Endometrial microvascular endothelial cells (primary cell): ENCODE measurements around the gene CBX4. TPM values are rescaled to one million over a fixed set of nuclear protein-coding genes. Genes with fewer than 3 reads are reported as not detected.

Source experiments
- in situ Hi-C: cut with HindIII; loops from 2 replicates; pipeline ENCODE4 v1.10.0; 2017; ENCODE audit warnings: low sequenced_read_pairs, low pct_unique_long_range_greater_than_20kb; ENCODE audit errors: inconsistent ontology term
- total RNA-seq: library from RNA; depleted of rRNA; stranded (reverse); fragments of >200 nt; gene quantifications from one replicate; pipeline ENCODE4 v1.2.3, GENCODE V29; 2015; ENCODE audit errors: inconsistent ontology term

Gene CBX4
- total RNA-seq, 1 donor from 2014 or later: 5.6 TPM

GRCh38 chr17:79806863-79807720 is 32.1 kb downstream of the CBX4 start:
- in situ Hi-C loops: no loop called here

GRCh38 chr17:79806446-79806760 is 32.8 kb downstream of the CBX4 start:
- in situ Hi-C loops: no loop called here

GRCh38 chr17:79804856-79805696 is 34.2 kb downstream of the CBX4 start:
- in situ Hi-C loops: no loop called here

GRCh38 chr17:79803997-79804855 is 35.0 kb downstream of the CBX4 start:
- in situ Hi-C loops: no loop called here

GRCh38 chr17:79803421-79803996 is 35.7 kb downstream of the CBX4 start:
- in situ Hi-C loops: no loop called here

- in situ Hi-C loops: no loop called here
These were observed 36.4 kb downstream of the CBX4 start for GRCh38 chr17:79802736-79803420.

GRCh38 chr17:79802039-79802735 is 37.1 kb downstream of the CBX4 start:
- in situ Hi-C loops: no loop called here

GRCh38 chr17:79801156-79802038 is 37.8 kb downstream of the CBX4 start:
- in situ Hi-C loops: no loop called here

- in situ Hi-C loops: no loop called here
These were observed 38.7 kb downstream of the CBX4 start for GRCh38 chr17:79800325-79801155.

- in situ Hi-C loops: loop anchor here (25.0 kb wide), 1 partner anchor 188 kb away; no protein-coding TSS in a partner anchor
These were observed 39.5 kb downstream of the CBX4 start for GRCh38 chr17:79799538-79800324.

GRCh38 chr17:79799174-79799537 is 40.1 kb downstream of the CBX4 start:
- in situ Hi-C loops: loop anchor here (25.0 kb wide), 1 partner anchor 188 kb away; no protein-coding TSS in a partner anchor

GRCh38 chr17:79798299-79799173 is 40.7 kb downstream of the CBX4 start:
- in situ Hi-C loops: loop anchor here (25.0 kb wide), 1 partner anchor 189 kb away; no protein-coding TSS in a partner anchor

- in situ Hi-C loops: loop anchor here (25.0 kb wide), 1 partner anchor 190 kb away; no protein-coding TSS in a partner anchor
These were observed 41.5 kb downstream of the CBX4 start for GRCh38 chr17:79797492-79798298.
